ENCODE measurements around the gene STN1.

Gene STN1

DNA sequence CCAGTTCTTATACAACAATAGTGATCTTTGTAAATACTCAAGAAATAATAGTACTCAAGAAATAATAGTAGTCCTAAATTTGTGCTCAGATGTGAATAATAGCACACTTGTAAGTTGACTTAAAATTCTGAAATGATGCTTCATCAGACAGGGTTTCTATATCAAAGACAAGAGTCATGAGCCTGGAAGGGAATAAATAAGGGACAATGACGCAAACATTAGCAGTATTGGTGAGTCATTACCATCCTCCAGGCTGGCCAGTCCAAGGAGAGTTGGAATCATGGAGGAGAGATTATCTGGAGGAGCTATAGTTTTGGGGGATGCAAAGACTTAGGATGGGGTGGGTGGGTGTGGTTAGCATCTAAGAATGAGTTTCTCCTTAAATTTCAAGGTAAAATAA lies 56.5 kb downstream of the STN1 start:
- DNase-seq (ENCODE audit: low read depth): peak; percentile 92

DNA sequence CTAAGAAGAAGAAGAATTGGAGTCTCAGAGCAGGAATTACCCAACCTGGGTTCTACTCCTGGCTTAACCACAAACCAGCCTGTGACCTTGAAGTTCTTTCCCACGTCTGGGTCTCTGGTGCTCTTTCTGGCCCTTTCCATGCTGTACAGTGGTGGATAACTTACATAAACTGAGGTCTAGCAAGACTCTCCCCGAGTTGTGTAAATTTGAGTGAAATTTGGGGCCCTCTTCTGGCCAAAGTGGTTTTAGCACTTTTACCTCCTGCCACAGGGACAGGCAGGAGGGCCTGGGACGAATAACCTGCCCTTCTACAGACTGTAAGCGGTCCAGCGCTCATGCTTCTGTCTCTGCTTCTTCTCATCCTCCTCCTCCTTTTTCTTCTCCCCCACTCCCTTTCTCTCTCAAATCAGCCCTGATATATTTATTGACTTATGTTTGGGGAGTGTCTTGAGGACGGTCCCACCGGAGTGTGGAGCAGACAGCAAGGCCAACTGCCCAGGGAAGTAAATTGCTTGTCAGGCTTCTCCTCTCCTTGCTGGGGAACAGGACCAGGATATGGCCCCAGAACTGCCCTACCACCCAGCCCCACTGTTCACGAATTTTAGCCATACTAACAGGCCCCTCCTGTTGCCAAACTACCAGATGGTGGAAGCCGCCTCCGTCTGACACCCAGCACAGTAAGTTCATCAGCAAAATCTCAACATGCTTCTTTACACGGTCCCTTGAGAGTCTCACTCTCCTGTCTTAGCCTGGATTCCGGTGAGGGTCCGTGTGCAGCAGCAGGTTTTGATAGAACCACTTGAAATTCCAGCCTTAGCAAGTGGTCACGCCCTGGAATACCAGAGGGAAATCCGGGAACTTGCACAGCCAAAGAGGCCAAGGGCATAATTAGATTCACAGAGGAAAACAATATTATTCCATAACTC lies 58.6 kb downstream of the STN1 start:
- peak; percentile 74 for DNase-seq (ENCODE audit: low read depth)

- no peak for DNase-seq (ENCODE audit: low read depth)
Measured at GRCh38 chr10:103858360-103858759, 59.6 kb downstream of the STN1 start.

DNA sequence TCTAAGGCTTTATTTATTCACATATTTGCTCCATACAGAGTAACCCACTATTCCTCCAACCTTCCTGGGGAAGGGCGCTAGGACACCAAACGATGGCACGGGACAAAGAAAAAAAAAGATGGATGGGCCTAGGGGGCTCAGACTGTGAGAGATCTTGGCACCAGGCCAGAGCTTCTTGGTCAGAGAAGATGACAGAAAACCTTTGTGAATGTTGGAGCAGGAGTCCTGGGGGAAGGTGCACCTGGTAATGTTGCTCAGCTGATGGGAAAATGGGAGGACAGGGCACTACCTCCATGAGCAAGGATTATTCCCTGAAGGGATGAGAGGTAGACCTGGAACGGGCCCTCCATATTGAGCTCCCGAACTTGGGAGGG lies 61.2 kb downstream of the STN1 start:
- no peak for DNase-seq (ENCODE audit: low read depth)

GRCh38 chr10:103855852-103856796 lies 61.9 kb downstream of the STN1 start:
- DNase-seq (ENCODE audit: low read depth): no peak

DNA sequence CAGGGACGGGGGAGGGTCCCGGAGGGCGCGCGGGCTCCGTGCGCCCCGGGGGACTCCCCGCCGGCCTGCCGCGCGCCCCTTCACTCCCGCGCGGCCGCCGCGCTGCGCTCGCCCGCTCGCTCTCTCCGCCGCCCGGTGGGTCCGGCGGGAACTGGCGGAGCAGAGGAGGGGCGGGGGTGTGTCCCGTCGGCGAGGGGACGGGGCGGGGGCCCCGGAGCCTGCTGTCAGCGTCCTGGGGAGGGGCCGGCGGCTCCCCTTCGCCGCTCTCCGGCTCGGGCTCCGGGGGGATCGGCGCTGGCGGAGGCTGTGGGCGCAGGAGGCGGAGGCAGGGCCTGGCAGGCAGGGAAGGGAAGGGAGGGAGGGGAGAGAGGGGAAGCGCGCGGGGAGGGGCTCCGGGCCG lies 62.6 kb downstream of the STN1 start, which contains the start of gene SH3PXD2A:
SH3PXD2A (minus strand) TSS at position 153 of the 400 bp plus-strand sequence. CDS start 310 bp downstream, outside the sequence.
- DNase-seq (ENCODE audit: low read depth): peak; percentile 58

- peak; percentile 58 for DNase-seq (ENCODE audit: low read depth)
Measured at GRCh38 chr10:103854686-103855391, 63.1 kb downstream of the STN1 start.

DNA sequence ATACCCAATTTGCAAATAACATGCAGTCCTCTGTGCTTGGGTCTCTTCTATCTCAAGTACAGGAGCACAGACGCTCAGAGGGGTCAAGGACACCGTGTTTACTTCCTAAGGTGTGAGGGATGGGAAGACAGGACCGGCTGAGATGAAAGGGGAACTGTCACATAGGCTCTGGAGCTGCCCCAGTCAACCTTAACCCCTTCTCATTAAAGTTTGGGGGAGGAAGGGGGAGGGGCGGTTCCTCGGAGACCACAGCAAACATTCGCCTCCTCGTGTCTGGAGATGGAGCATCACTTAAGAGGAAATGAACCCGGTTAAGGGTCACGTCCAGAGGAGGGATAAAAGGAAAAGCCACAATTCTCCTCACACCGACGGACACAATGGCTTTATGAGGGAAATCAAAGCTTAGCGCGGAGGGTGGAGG lies 63.7 kb downstream of the STN1 start:
- DNase-seq (ENCODE audit: low read depth): peak; percentile 67

DNA sequence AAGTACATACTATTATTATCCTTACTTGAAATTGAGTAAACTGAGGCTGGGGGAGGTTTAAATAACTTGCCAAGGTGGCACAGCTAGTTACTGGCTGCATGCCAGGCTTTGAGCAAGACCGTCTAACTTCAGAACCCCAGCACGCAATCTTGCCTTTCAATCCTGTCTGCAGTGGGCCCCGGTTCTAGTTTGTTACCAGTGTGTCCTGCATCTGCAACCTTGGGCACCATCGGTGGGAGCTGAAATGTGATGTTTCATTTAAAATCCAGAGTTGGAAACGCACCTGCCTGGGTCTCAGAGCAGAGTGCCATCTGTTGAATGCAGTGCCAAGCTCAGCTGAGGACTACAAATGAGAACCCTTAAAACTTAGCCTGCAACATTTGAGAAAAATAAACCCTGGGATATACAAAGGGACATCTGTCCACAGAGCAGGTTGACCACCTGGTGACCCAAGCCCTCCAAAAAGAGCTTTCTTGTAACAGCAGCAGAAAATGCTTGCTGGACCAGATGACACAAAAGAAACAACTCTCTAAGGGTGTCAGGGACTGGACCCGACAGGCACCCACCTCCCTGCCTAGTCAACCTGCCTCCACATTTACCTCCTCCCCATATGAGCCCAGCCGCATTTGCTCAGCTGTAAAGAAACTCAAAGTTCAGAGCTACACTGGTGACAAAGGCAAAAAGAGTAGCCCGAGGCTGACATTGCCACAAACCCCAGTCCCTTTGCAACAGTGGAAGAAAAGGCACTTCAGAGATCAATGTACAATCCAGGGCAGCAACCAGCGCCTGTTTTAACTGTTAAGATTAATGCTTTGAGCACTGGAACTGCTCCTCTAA lies 64.3 kb downstream of the STN1 start:
- no peak for DNase-seq (ENCODE audit: low read depth)

DNA sequence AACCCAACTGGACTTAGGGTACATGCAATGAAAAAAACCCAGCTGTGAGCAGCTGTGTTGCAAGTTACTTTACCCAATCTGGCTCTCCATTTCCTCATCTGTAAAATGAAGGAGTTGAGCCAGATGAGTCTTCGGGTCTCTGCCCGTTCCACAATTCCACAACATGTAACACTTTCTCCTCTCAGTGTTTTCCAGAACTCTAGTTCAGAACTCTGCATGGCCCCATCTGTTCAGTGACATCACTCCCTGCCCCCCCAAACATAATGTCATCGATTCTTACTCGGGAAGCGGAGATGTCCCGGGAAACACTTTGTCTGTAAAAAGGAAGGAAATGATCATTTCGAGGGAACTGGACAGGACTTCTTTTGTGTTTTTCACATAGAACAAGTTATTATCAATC lies 65.1 kb downstream of the STN1 start:
- no peak for DNase-seq (ENCODE audit: low read depth)

DNA sequence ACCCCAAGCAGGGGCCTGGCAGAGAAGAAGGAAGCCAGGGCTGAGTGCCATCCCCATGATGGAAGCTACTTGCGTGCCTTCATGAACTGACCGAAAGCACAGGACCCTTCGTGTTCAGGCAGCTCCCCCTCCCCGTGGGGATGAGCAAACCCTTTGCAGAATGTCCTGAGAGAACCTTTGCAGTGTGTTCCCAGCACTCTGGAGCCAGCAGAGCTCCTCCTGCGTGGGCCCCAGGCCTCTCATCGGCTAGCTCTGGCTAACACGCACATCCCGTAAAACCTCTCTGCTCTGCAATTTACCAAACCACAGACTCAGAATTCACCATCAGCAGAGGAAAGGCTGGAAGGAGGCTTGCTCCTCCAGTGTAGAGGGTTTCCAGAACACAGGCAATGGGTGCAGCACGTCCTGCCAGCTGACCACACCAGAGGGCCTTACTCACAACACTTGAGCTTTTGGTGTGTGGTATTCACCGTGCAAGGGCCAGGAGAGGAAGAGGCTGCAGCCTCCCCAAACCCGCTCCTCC lies 65.7 kb downstream of the STN1 start:
- peak; percentile 35 for DNase-seq (ENCODE audit: low read depth)

DNA sequence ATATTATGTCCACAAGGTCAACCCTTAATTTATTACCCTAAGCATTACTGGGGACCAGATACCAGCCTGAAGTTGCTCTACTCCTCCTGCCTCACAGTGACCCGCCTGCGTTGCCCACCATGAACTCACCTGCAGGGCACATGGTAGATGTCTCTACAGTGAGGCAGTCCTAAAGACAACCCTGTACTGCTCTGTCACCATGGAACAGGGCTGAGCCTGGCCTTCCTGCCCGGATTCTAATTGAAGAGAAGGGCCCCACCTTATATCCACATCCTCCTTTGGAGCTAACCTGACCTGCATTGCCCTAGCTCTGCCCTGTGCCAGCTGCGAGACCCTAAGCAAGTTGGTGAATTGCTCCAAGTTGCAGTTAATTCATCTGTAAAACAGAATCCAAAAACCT lies 66.7 kb downstream of the STN1 start:
- DNase-seq (ENCODE audit: low read depth): no peak

GRCh38 chr10:103850572-103850895 lies 67.5 kb downstream of the STN1 start:
- no peak for DNase-seq (ENCODE audit: low read depth)

GRCh38 chr10:103849880-103850571 lies 68.0 kb downstream of the STN1 start:
- peak; percentile 96 for DNase-seq (ENCODE audit: low read depth)

GRCh38 chr10:103849212-103849877 lies 68.6 kb downstream of the STN1 start:
- DNase-seq (ENCODE audit: low read depth): no peak

- DNase-seq (ENCODE audit: low read depth): peak; percentile 64
Measured at GRCh38 chr10:103847909-103848468, 70.0 kb downstream of the STN1 start.

DNA sequence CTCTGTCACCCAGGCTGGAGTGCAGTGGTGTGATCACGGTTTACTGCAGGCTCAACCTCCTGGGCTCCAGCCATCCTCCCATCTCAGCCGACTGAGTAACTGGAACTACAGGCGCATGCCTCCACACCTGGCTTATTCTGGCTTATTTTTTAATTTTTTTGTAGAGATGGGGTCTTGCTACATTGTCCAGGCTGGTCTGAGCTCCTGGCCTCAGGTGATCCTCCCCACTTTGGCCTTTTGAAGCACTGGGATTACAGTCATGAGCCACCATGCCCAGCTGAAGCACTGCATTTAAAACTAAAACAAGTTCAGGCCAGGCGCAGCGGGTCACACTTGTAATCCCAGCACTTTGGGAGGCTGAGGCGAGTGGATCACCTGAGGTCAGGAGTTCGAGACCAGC lies 70.6 kb downstream of the STN1 start:
- DNase-seq (ENCODE audit: low read depth): no peak

DNA sequence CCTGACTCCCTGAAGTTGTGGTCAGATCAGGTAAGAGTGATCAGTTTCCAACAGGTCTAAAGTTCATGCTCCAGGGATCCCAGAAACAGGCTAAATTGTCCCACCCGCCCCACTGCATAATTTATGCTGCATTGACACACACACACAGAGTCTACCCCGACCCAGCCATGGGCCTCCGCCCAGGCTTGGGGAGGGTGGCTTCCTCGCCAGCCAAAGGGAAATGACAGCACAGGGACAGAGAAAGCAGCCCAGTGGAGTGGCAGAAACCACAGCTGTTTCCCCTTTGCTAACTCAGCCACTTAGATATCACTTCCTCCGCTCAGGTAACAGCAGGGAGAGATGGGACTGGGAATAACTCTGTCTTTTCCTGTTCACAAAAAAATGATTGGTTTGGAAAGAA lies 72.0 kb downstream of the STN1 start:
- no peak for DNase-seq (ENCODE audit: low read depth)

GRCh38 chr10:103845346-103845745 lies 72.6 kb downstream of the STN1 start:
- DNase-seq (ENCODE audit: low read depth): peak; percentile 47
